Stimulated activated CD8-positive, alpha-beta memory T cell treated with anti-CD3 and anti-CD28 coated beads, Interleukin-2, amount 100 ng/mL, for 48 hours (primary cell): ENCODE data around the gene DCBLD2.

Experiments used
- DNase-seq, 2 donors: peaks; one replicate each; pipeline ENCODE4 v3.0.0-alpha.2; 2020; ENCODE audit warnings: low read depth in 2 of 2

DCBLD2 gene, protein sequence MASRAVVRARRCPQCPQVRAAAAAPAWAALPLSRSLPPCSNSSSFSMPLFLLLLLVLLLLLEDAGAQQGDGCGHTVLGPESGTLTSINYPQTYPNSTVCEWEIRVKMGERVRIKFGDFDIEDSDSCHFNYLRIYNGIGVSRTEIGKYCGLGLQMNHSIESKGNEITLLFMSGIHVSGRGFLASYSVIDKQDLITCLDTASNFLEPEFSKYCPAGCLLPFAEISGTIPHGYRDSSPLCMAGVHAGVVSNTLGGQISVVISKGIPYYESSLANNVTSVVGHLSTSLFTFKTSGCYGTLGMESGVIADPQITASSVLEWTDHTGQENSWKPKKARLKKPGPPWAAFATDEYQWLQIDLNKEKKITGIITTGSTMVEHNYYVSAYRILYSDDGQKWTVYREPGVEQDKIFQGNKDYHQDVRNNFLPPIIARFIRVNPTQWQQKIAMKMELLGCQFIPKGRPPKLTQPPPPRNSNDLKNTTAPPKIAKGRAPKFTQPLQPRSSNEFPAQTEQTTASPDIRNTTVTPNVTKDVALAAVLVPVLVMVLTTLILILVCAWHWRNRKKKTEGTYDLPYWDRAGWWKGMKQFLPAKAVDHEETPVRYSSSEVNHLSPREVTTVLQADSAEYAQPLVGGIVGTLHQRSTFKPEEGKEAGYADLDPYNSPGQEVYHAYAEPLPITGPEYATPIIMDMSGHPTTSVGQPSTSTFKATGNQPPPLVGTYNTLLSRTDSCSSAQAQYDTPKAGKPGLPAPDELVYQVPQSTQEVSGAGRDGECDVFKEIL

DNA sequence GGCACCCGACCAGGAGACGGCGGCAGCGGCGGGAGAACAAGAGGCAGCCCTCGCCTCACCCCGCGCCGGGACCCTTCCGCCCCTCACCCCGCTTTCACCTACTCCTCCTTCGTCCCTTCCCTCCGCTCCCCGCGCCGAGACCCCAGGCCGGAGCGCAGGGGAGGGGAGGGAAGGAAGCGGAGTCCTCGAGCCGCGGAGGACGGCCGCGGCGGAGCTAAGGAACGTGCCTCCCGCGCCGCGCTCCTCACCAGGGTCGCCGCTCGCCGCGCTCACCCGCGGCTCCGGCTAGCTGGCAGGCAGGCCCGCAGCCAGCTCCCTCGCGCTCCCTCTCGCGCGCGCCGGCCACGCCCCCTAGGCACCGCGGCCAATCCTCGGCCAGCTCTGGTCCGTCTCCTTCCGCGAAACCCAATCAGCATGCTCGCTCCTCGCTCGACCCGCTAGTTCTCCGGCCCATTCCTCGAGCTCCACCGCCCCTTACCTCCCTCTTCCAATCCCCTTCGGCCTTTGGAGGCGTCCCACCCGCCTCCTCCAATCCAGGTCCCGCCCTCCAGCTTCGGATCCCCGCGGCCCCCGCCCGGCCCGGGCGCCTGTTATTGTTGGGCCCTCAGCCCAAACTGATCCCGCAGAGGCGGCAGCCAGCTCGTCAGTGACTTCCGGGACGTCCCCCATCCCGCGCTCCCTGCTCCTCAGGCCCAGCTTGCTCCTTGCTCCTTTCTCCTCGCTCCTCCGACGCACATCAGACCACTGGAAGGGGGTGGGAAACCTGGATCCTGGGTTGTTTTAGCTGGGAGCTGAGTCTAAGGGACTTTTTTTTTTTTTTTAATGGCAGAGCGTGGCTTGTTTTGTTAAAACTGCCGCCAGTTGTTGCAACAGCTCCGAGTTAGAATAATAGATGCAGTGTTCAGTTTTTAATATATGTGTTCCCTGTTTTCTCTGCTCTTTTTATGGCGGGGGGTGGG lies at the start of gene DCBLD2:
DCBLD2 (minus strand) TSS at position 304 of the 959 bp plus-strand sequence. CDS start 369 bp downstream, outside the sequence.
- peak; percentile 84 to 86 for DNase-seq

DNA sequence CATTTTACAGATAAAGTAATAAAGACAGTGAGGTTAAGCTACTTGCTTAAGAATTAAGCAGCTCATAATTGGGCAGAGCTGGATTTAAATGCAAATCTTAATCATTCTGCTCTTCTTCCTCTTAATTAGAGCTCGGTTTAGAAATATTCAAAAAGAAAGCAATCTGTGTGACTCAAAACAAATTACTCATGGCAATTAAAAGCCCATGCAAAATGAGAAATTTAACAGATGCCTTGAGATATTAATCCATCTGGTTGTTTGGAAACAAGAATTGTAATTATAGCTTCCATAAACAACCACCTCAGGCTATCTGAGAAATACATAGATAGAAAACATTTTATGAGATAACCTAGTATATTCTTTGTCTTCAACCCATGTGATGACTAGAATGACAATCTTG lies 44.2 kb upstream of the DCBLD2 start:
- DNase-seq = no peak

DNA sequence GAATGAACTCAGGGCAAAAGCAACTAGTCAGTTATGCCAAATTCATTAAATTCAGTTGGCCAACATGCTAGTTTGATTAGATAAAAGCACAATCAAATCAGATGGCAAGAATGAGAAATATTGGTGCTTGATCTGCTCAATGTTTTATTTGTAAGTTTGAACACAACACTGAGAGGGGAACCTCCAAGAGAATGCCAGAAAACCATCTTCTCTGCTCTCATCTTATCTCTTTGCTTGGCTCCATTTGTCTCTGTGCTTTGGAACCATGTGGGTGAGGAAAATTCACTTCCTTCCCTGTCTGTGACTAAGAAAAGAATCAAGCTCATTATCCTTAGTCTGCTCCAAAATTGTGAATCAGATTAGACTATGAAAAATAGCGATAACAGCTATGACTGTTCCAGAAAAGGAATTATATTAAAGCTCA lies 43.6 kb upstream of the DCBLD2 start:
- DNase-seq = no peak

DNA sequence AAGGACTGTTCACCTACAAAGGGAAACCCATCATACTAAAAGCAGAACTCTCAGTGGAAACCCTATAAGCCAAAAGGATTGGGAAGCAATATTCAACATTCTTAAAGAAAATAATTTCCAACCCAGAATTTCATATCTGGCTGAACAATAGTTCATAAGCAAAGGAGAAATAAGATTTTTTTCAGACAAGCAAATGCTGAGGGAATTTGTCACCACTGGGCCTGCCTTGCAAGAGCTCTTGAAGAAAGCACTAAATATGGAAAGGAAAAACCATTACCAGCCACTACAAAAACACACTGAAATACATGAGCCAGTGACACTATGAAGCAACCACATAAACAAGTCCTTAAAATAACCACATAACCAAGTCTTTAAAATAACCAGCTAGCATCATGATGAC lies 28.9 kb upstream of the DCBLD2 start:
- no peak for DNase-seq

DNA sequence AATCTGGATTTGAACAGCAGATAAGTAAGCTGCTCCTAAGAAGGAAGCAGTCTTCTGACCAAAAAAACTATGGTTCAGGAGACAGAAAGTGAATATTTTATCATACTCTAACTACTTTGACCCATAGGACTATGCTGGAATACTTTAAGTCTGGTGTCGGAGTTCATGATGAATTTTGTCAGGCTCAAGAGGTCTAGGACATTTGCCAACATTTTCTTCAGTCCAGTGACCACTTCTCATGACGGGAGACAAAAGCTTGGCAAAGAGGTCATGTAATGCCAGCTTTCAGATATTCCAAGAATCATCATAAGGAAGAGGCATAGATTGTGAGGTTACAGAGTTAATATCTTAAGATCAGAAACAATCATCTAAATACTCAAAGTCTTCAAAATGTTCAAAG lies 20.5 kb upstream of the DCBLD2 start:
- DNase-seq = no peak

DNA sequence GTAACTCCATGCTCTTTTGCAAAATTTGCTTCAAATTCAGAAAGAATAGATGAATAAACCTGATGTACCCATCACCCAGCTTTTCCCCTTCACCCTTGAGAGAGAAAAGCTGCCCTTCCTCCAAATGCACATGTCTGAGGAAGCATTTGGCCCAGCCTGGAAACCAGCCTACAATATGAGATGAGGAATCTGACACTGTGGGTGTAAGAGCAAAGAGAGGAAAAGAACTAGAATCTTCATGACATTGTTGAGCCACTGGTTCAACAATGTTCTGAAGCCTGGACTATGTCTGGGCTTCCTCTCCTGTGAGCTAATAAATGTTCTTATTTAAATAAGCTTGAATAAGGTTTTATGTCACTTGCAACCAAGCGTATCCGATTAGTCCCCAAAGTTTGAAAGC lies 18.7 kb upstream of the DCBLD2 start:
- no peak for DNase-seq

DNA sequence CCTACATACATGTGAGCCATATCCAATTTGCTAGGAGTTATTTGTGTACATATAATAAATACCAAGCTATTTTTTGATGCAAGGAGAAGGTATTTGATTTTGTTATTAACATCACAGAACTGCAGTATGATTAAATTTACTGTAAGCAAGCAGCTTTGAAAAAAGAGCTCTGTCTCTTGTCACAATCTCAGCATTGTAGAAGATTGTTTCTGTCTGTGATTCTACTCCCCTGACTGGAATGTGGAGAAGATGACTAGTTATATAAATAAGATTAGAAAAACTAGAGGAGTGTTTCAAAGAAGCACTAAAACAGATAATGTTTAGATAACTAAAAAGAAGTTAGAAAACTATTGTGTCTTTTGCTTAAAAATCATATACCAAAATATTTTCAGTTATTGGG lies 17.1 kb upstream of the DCBLD2 start:
- DNase-seq = no peak

DNA sequence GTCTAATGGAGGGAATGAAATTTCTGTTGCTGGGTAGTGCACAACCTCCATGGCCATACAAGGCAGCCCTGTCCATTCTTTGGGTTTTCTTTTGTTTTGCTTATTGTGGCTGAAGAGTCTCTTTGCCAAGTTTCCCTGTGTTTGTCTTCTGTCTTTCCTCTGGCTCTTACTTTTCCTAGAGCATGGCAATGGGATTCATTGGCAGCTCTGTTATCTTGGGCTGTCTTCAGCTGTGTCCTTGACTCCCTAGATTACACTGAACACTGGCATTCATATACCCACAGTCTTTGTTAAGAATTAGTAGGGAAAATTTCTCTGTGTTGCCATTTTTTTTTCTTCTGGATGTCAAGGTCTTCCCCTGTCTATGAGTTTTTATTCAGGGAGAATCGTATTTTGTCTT lies 16.1 kb upstream of the DCBLD2 start:
- no peak for DNase-seq

DNA sequence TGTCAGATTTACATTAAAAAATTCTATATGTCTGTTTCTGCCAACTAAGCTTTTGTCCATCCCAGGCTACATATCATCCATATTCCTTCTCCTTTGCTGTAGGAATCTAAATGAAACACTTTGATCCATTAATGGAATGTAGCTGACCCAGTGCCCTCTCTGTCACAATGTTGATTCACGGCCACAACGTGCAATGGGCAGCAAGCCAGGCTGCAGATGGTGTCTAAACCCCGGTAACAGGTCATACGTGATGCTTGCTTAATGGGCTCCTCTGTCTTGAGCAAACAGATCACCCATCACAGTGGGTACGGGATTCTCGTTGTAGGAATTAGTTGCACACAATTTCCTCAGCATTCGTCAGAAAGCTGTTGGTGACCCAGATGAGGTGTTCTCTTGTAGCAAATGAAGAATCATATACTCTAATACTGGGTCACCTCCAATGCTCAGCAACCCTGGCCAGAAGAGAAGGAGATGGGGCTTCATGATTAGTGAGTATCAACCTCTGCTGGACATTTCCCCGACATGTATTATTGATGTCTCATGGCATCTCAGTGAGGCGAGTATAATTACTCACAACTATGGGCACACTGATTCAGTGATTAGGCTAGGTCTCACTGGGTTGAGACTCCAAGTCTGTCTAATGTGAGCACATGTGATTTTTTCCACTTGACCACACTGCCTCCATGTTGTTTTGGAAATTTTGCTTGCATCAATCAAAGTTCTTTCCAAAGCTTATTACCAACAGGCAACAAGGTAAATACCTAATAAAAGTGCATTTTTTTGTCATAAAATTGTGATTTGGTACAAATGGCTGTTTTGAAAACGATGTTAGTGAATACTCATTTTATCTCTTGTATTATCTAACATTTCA lies 12.9 kb upstream of the DCBLD2 start:
- DNase-seq = no peak

DNA sequence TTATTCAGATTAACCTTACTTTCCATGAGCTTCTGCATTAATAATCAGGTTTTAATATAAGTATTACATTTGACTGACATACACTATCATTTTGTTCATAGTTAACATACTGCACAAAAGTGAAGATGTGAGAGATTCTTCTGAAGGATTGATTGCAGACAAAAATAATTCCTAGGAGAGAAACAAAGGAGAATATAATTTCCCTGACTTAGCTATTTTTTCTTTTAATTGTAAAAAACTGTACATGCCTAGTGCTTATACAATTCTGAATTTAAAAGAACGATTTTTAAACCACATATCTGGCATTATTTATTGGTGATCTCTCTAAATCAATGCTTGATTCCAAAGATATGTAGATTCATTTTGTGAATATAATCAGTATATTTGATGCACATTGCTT lies 11.0 kb upstream of the DCBLD2 start:
- no peak for DNase-seq

DNA sequence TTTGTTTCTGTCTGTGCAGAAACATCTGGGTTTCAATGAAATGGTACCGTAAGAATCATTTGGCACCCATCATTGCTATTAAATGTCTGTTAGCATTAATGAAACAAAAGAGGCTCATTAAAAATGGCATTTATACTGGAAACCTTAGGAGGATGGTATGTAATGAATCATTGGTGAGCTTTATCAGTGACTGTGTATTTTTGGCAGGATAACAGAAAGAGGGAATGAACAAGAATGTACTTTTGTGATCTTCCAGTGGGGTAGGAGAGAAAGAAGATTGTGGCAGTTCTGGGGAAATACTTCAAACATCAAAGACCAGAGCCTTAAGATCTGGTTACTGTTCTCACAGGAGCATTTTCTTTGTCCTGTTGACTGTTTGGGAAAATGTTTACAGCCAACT lies 4.7 kb upstream of the DCBLD2 start:
- DNase-seq = no peak

DNA sequence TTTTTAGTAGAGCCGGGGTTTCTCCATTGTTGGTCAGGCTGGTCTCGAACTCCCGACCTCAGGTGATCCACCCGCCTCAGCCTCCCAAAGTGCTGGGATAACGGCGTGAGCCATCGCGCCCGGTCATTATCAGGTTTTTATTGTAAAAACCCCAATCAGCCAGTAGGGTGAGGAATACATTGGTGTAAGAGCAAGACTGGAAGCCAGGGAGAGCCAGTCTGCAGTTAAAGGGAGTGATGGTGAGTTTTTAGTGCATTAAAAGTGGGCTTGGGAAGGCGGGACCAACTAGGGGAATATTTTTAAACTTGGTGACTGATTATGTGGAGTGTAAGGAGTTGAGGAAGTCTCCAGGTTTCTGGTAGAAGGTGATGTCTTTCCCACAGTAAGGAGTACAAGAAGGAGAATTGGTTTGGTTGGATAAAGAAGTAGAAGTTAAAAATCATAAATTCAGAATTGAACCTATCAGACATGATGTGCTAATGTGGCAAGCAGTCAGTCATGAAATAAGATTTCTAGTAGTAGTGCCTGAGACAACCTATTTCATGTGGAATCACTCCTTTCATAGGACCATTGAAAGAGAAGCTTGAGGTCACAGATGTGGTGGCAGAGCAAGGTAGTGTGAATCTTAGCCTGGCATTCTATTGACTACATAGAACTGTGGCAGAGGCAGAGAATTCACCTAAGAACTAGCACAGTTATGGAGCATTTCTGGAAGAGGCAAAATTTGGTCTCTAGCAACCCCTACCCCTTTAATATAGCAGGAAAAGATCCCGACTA lies 2.4 kb upstream of the DCBLD2 start:
- DNase-seq = no peak

DNA sequence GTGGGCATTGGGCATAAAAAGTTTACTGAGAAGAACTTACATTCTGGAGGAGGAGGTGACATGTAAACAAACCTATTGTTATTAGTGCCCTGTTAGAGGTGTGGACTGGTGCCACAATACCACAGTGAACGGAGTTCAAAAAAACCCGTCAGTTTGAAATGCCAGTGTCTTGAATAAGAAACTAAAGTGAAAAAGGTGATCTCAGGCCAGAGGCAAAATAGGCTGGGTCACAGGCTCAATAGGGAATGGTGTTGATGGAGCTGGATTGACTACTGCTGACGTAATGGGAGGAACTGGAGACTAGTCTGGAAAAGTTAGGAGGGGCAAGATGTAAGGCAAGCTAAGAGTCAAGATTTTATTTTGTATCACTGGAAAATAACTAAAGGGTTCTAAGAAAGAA lies 1.6 kb upstream of the DCBLD2 start:
- no peak for DNase-seq

DNA sequence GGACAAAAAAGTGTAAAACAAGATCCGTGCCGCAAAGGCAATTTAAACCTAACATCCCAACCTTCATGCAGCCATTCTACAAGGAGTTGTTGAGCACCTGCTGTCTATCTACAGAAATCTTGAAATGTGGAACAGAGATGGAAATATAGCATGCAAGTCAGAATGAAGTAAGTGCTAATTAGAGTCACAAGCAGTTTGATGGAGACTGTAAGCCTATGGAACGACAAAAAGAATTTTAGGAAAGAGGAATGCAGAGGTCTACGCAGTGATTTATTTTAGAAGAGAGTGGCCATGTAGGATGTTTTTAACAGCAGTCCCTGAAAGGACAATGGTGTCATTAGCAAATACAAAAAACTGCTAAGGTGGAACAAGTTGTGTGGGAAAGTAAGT lies 851 bp upstream of the DCBLD2 start:
- no peak for DNase-seq

DNA sequence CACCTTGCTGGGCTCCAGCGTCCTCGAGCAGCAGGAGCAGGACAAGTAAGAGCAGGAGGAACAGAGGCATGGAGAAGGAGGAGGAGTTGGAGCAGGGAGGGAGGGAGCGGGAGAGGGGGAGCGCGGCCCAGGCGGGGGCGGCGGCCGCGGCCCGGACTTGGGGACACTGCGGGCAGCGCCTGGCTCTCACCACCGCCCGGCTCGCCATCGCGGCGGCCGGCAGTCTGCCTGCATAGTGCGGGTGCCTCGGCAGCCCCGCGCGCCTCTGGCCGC lies 440 bp downstream of the DCBLD2 start:
- no peak for DNase-seq

DNA sequence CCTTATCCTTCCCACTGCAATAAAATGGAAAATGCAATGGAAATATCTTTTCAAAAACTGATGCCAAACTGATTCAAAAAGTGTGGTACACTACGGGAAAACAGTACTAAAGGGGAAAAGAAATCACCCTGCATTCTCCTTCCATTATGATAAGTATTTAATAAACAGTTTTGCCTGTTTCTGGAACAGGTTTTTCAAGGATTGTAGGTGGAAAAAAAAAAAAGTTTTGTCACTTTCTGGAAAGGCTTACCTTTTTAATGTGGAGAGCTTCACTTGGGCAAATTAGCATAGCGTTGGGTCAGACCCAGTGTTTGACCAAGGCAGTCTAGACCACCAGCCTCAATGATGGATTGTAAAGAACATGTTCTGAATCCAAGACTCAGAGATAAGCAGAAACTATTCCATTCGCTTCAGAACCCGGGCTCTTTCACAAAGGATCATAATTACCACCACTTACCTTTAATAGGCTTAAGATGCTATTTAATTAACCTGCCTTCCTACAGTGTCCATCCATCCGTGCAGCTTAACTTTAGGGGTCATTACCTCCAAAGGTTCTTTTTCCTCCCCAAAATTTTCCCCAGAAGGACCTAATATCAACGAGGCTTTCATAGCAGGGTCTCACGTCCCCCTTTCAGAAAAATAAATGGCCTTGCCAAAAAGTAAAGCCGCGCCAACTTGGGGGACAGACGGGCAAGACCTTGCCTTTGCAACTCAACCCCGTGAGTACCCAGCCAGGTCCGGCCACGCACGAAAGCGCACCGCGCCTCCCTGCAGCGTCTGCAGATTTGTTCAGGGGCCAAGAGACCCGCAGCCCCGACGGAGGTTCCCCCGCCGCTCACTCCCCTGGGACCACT lies 1.0 kb downstream of the DCBLD2 start:
- peak in 1 of 2 donors; percentile 3 for DNase-seq

DNA sequence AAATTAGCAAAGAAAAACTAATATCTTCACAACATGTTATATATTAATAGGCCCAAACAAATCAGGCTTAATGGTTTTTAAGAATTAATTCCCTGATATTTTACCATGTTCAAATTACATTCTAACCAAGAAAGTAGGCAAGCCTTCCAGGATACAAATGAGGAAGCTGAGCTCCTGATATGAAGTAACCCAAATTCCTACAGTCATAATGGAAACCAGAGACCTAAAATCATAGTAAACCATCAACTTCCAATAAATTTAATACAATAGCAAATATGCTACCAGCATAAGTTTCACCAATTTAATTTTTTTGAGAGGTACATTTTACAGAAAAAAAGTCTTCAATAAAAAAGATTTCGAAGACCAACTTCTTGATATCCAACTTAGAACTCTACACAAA lies 3.8 kb downstream of the DCBLD2 start:
- no peak for DNase-seq

DNA sequence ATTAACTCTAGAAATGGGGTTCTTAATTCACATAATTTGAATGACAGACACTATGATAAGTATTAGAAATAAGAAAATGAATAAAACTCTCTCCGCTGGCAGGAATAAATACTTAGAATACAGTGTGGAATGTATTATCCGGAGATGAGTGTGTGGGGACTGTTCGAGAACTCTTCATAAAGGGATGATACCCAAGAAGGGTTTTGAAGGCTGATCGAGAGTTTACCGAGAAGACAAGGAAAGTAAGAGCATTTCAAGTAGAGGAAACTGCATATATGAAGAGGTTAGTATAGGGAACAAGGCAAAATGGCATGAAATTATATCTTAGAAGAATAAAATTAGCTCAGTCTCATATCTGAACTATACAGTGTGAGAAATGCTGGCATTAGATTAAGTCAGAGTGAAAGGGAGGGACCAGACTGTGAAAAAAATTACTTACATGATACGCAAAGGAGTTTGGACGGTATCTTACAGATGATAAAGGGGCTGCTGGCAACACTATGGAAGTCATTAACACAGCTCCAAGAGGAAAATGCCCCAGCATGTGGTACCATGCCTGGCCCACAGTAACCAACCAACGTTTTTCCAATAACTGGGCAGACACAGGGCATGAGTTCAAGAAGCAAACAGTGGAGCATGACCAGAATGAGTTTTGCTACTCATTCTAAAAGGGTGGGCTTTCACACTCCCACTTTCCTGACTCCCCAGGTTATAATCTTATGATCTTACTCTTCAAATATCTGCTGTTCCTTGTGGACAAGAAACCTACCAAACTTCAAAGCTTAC lies 6.5 kb downstream of the DCBLD2 start:
- no peak for DNase-seq

DNA sequence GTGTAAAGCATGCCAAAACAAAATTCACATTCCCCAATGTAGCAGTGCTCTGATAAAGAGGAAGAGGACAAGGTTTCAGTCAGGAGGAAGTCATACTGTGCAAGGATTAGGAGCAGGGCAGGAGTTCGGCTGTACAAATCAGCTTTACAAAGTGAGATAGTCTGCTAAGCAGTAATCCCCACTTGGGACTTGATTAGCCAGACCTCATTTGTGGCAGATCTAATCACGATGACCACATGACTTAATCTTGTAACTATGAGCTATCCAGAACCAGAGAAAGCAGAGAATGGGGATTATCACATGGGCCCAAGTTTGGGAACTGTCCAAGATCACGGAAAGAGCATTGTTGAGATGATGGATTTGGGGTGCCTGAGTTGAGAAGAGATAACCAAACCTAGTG lies 7.8 kb downstream of the DCBLD2 start:
- DNase-seq = no peak
